ENCODE measurements around the gene ABL2.
"Not testable (repeated sequence)": the region's sequence is repeated elsewhere in the genome, so short reads cannot be mapped to it uniquely, and the experiment has no call there.

ABL2 gene

DNA sequence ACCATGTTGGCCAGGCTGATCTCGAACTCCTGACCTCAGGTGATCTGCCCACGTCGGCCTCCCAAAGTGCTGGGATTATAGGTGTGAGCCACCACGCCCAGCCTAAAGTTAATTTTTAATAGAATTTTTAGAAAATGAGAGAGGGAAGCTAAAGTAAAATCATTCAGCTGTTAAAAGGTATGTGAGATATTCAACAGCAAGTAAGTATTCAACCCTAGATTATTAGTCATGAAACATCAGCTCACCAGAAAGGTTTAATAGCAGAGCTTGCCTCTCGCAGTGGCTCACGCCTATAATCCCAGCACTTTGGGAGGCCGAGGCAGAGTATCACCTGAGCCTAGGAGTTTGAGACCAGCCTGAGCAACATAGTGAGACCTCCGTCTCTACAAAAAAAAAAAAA is 5.0 kb downstream of the ABL2 start:
- H3K4me3 ChIP-seq (ENCODE audit: low read length); DNase-seq (ENCODE audit: low read depth, low spot score): not testable (repeated sequence)

DNA sequence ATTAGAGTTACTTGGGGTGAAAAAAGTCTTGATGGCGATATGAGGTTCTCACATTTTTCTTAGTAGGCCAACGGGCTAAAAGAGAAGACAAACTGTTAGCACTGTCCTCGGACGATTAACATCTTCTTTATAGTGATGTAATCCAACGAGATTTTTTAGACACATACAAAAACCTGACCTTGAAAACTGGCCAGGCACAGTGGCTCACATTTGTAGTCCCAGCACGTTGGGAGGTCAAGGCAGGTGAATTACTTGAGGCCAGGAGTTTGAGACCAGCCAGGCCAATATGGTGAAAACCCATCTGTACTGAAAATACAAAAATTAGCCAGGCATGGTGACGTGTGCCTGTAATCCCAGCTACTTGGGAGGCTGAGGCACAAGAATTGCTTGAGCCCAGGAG is 8.4 kb downstream of the ABL2 start:
- not testable (repeated sequence) for DNase-seq (ENCODE audit: low read depth, low spot score); H3K4me3 ChIP-seq (ENCODE audit: low read length)

DNA sequence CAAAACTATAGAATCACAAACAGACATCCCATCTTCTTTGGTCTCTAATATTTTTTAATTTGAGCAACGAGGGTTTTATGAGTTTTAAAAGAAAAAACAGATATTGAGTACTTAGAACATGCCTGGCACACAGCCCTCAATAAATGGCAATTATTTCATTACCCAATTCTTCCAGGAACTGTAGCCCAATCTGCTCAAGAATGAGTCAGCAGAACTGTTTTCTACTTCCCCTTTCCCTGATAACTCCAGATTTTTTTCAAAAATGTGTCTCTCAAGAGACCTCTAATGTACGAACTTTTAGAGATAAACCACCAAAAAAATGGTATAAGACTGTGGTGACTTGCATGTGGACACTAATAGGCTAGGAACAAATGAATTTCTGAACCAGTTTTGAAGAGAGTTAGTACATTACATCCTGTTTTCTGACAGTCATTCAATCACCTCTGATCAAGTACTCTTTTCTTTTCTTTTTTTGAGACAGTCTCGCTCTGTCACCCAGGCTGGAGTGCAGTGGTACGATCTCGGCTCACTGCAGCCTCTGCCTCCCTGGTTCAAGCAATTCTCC is 11.5 kb downstream of the ABL2 start:
- no peak for DNase-seq (ENCODE audit: low read depth, low spot score)
- no peak overlapping the region for H3K4me3 ChIP-seq (ENCODE audit: low read length)

DNA sequence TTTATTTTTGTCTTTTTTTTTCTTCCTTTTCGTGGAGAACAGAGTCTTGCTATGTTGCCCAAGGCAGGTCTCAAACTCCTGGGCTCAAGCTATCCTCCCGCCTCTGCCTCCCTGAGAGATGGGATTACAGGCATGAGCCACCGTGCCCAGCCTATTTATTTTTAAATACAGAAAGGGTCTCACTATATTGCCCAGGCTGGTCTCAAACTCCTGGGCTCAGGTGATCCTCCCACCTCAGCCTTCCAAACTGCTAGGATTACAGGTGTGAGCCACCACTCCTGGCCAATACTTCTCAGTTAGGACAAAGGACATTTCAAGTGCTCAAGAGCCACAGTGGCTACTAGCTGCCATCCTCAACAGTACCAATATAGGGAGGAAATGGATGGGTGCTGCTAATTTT is 16.2 kb downstream of the ABL2 start:
- H3K4me3 ChIP-seq (ENCODE audit: low read length); DNase-seq (ENCODE audit: low read depth, low spot score): not testable (repeated sequence)

DNA sequence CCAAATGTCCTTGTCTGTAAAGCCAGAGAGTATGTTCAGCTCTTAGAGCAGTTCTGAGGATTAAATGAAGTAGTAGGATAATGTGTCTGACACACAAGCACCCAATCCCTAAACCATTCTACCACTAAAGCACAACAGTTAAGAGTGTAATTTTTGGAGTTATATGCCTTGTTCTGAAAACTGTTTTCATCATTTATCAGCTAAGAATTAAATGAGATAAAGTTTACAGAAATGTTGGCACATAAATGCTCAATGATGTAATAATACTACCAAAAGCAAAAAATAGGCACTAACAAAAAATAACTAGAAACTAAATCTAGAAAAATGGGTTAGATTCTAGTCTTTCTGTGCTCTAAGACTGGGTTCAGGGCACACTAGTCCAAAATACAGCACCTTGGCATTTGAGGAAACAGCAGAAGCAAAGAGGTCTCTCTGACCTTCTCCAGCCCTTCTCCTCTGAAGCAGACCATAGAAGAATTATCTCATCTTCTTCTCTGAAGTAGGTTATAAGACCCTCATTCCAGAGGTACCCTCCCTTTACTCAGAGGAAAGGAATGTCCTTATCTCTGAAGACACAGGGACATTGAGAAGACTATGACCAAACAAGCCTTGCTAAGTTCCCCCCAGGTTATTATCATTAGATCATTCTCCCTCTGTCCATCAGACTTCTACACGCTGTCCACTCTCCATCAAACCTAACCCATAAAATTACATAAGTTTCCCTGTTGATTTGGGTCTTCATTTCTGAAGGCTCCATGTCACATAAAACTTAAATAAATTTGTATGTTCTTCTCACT is 20.6 kb downstream of the ABL2 start:
- no peak overlapping the region for H3K4me3 ChIP-seq (ENCODE audit: low read length)
- DNase-seq (ENCODE audit: low read depth, low spot score), result no peak

DNA sequence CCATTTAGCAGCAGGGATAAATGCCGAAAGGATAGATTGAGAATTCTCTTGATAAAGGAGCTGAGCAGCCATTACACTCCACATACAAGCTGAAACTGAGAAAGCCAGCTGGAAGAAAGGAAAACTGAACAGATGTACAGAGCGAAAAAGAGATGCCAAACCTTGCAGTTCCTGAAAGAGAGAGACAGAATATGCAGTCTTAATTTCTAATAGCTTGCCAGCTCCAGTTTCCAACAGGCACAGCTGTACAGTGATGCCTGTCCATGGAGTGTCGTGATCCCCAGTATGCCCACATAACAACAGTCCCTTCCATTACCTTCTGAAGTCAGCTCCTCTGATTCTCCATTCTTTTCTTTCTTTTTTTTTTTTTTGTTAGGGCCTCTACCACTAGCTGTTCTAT is 22.7 kb downstream of the ABL2 start:
- DNase-seq (ENCODE audit: low read depth, low spot score), result no peak

DNA sequence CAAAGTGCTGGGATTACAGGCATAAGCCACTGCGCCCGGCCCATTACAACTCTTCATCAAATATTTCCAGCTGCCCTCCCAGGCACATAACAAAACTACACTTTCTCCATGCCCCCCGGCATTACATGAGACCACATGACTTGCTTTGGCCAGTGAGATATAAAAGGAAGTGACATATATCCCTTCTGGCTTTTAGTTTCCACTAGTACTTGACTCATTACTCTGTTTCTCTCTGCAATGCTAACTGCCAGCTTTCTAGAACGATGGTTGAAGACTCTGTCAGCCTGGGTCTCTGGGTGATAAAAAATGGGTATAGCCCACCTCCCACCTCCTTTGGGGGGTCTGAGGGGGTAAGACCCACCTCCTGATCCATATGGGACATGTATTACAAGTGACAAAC is 24.2 kb downstream of the ABL2 start:
- DNase-seq (ENCODE audit: low read depth, low spot score), result no peak
- no peak overlapping the region for H3K4me3 ChIP-seq (ENCODE audit: low read length)

More for the DNA sequence above, 22.7 kb downstream of the ABL2 start:
- H3K4me3 ChIP-seq (ENCODE audit: low read length), result no peak overlapping the region

DNA sequence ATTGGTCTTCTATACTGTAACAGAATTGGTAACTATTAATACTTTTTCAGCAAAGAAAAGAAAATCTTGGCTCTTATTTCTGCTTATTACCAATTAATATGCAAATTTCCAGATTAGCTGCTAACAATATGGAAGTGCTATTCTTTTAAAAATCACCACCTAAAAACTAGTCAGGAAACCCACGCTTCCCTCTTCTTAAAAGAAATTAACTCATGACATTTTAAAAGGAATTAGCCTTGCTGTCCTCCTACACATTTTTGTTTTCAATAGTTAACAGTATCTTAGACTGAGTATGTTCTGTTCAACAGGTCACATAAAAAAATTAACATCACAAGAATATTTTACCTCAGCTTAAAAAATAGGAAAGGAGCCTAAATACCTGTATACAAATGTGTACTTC is 27.3 kb downstream of the ABL2 start:
- no peak overlapping the region for H3K4me3 ChIP-seq (ENCODE audit: low read length)
- no peak for DNase-seq (ENCODE audit: low read depth, low spot score)

DNA sequence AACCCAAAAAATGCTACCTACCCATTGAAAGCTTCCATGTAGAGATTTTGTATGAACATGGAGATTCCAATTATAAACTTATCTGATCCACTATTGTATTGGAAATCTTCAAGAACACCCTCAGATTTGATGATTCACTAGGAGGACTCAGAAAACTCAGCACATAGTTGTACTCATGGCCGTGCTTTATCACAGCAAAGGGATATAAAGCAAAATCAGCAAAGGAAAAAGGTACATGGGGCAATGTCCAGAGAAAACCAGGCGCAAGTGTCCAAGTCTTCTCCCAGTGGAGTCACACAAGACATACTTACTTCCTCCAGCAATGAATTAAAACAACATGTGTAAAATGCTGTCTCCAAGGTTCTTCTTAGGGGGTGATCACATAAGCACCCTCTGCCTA is 28.9 kb downstream of the ABL2 start:
- no peak overlapping the region for H3K4me3 ChIP-seq (ENCODE audit: low read length)
- no peak for DNase-seq (ENCODE audit: low read depth, low spot score)

DNA sequence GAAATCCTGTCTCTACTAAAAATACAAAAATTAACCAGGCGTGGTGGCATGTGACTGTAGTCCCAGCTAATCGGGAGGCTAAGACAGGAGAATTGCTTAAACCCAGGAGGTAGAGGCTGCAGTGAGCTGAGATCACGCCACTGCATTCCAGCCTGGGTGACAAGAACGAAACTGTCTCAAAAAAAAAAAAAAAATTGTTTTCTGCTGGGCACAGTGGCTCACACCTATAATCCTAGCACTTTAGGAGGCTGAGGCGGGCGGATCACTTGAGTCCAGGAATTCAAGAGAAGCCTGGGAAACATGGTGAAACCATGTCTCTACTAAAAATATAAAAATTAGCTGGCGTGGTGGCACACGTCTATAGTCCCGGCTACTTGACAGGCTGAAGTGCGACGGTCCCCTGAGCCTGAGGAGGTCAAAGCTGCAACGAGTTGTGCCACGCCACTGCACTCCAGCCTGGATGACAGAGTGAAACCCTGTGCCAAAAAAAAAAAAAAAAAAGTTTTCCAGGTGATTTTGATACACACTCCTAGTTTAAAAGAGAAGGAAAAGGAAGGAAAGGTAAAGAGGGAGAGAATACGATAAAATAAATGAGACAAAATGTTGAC is 31.7 kb downstream of the ABL2 start:
- H3K4me3 ChIP-seq (ENCODE audit: low read length), result no peak overlapping the region
- no peak for DNase-seq (ENCODE audit: low read depth, low spot score)

DNA sequence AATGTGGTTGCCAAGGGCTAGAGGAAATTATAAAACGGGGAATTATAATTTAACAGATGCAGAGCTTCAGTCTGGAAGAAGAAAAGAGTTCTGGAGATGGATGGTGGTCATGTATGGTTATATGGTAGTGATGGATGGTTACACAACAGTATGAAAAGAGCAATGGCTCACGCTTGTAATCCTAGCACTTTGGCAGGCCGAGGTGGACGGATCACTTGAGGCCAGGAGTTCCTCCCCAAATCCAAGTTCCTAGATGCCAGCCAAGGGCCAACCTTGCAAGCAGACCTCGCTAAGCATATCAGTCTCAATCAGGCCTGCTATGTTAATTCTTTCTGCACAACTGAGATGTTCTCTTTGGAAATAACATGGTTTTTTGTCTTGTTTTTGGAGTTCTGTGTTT is 33.6 kb downstream of the ABL2 start:
- not testable (repeated sequence) for H3K4me3 ChIP-seq (ENCODE audit: low read length); DNase-seq (ENCODE audit: low read depth, low spot score)

DNA sequence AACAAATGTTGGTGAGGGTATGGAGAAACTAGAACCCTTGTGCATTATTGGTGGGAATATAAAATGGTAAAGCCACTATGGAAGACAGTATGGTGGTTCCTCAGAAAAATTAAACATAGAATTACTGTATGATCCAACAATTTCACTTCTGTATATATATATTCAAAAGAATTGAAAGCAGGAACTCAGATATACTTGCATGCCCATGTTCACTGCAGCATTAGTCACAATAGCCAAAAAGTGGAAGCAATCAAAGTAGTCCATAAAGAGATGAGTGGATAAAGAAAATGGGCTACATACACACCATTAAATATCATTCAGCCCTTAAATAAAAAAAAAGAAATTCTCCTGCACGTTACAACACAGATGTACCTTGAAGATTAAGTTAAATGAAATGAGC is 34.1 kb downstream of the ABL2 start:
- no peak overlapping the region for H3K4me3 ChIP-seq (ENCODE audit: low read length)
- no peak for DNase-seq (ENCODE audit: low read depth, low spot score)

DNA sequence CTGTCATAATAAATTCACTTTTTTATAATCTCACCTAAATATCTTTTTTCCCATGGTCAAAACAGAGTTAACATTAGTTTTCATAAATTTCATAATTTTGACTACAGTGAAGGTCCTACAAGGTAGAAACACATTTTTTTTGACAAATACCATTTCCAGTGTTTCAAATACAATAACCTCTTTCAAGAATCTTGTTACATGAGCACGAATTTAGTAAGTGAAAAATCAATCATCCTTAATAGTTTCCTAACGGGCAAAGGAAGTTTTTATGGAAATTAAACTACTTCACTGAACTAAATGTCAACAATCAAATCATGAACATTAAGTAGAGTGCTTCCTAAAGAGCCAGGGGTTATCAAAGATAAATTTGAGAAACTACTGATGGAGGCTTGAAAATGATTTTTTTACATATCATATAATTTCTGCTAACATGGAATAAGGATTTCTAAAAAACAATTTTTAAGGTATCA is 35.4 kb downstream of the ABL2 start:
- no peak overlapping the region for H3K4me3 ChIP-seq (ENCODE audit: low read length)
- no peak for DNase-seq (ENCODE audit: low read depth, low spot score)

DNA sequence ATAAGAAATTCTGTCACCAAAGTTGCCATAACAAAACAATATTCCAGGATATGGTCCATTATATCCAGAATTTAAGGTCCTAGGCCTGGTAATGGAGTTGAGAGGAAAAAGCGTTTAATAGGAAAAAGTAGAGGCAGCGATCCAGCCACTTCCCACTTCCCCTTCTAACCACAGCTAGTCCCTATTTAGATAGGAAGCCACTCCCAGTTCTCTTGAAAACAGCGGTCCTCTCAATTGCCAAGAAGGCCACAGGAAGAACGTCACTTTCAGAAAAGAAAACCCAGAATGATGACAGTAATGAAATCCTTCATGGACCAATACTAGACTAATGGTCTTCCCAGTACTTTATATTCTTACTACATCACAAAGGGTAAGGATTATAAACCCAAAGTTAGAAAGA is 38.6 kb downstream of the ABL2 start:
- H3K4me3 ChIP-seq (ENCODE audit: low read length), result no peak overlapping the region
- DNase-seq (ENCODE audit: low read depth, low spot score), result no peak

DNA sequence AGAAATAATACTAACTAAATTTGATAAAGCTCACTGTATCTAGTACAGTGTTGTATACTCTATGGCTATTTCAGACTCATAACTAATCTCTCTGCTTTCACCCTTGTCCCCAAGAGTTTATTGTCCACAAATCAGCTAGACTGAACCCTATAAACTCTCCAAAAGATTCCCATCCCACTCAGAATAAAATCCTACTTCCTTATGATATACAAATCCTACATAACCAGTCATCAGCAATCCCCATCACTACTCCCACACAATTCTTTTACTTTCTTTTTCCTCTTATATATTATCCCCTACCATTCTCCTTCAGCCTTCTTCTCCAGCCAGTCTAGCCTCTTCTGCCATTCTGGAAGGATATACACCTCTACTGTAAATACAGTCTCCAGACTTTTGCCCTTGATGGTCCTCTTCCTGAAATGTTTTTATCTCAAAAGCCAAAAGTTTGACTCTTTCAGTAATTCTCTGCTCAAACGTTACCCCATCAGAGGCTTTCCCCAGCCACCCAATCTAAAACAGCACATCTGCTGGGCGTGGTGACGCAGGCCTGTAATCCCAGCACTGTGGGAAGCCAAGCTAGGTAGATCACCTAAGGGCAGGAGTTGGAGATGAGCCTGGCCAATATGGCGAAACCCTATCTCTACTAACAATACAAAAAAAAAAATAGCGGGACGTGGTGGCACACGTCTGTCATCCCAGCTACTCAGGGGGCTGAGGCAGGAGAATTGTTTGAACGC is 41.6 kb downstream of the ABL2 start:
- no peak for DNase-seq (ENCODE audit: low read depth, low spot score)
- H3K4me3 ChIP-seq (ENCODE audit: low read length), result no peak overlapping the region

DNA sequence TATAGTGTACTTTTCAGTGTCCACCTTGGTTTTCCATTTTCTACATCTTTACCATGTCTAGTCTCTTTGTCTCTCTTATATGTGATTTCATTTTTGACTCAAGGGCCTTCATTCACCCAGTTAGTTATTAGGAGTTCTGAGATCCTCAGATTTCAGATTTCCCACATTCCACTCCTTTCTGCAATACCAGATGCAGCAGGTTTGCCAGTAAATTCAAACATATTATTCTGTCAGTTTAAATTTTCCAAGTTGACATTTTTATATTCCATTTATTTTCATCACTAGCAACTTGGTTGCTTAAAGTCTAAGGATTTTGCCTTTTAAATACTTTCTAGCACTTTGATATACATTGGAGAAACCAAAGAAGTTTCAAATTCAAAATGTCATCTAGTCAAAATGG is 42.4 kb downstream of the ABL2 start:
- DNase-seq (ENCODE audit: low read depth, low spot score), result no peak
- H3K4me3 ChIP-seq (ENCODE audit: low read length), result no peak overlapping the region

DNA sequence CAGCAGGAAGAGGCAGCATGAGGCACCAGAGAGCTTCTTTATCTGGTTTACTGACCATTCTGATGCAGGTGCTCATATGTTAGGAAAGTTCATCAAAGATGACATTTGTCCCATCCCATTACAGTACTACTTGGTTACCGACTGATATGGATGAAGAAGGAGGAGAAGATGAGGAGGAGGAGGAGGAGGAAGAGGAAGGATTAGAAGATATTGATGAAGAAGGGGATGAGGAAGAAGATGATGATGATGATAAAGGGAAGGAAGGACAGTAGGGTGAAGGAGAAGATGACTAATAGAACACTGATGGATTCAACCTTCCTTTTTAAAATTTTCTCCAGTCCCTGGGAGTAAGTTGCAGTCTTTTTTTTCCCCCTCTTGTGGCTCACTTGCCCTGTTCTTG is 45.1 kb downstream of the ABL2 start:
- no peak for DNase-seq (ENCODE audit: low read depth, low spot score)
- H3K4me3 ChIP-seq (ENCODE audit: low read length), result no peak overlapping the region

DNA sequence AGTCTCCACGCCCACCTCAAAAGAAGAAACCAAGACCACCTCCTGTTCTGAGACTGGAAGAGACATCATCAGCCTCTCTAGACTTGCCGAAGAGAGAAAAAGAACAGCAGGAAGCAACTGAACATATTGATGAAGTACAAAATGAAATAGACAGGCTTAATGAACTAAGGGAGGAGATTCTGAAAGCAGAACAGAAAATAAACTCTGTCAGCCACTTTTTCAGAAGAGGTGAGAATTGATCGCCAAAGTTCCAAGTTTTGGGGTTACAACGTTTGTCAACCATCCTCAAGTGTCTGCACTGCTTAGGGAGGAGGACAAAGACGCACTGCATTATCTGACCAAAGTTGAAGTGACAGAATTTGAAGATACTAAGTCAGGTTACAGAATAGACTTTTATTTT is 45.6 kb downstream of the ABL2 start:
- DNase-seq (ENCODE audit: low read depth, low spot score), result no peak
- H3K4me3 ChIP-seq (ENCODE audit: low read length), result no peak overlapping the region

DNA sequence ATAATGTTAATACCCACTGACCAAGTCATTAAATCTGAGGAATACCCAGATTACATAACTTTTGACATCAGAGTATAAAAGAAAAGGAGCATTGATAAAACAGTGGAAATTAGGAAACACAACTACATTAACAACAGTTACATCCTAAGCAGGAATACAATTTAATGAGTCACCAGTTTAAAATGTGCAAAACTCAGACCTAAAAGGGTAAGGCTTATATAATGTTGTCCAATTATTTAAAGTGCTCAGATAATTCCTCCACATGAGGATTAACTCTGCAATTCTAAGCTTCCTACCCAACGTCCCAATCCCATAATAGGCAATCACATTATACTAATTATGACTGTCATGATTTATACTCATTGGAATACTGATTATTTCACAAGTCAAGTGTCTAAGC is 50.5 kb downstream of the ABL2 start:
- no peak for DNase-seq (ENCODE audit: low read depth, low spot score)
- no peak overlapping the region for H3K4me3 ChIP-seq (ENCODE audit: low read length)

DNA sequence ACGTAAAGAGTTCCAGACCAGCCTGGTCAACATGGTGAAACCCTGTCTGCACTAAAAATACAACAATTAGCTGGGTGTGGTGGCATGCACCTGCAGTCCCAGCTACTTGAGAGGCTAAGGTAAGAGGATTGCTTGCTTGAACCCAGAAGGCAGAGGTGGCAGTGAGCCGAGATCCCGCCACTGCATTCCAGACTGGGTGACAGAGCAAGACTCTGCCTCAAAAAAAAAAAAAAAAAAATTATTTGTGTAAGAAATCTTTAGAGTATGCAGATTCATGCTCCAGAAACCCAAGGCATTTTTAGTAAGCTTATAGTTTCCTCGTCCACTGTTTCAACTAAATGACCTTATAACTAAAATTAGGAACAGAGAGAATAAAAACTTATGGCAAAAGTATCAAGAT is 51.3 kb downstream of the ABL2 start:
- DNase-seq (ENCODE audit: low read depth, low spot score), result no peak
- H3K4me3 ChIP-seq (ENCODE audit: low read length), result no peak overlapping the region
